ENCODE results near the gene BAIAP2. TPM values are rescaled to one million over a fixed set of nuclear protein-coding genes. Genes with fewer than 3 reads are reported as not detected.

The BAIAP2 gene
- total RNA-seq, 1 experiment from 2014 or later, result 57.7 TPM

DNA sequence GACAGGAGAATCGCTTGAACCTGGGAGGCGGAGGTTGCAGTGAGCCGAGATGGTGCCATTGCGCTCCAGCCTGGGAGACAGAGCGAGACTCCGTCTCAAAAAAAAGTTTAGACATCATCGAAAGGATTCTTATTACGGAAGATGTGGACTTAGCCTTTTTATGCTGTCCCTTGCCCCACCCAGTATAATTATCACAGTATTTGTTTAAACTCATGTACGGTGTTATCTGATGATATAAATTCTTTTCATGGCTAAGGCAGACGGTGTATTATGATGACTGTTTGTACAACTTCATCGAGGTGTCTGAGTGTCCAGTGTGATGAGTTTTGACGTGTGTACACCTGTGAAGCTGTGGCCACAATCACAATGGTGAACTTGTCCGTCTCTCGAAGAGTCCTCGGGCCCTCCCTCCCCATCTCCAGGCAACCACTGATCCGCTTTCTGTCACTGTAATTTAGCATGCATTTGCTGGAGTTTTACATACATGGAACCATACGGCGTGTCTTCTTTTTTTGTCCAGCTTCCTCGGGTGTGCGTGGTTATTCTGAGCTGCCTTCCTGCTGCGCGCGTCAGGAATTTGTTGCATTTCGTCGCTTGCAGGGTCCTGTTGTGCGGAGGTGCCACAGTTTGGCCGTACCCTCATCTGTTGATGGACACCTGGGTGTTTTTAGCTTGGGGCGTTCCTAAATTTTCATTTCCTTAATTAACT, 26.2 kb downstream of the BAIAP2 start:
- H3K9me3 Mint-ChIP-seq (ENCODE audit: unreplicated experiment), result no peaks in the 10 kb centered on the region
- Histone ChIP-seq H3K4me1 (0 out of 2 replicates have a peak, but pooled peaks cover 3% of the 10 kb centered on the region), H3K36me3 (ENCODE audit: control insufficient read depth, insufficient read depth, low read length) (peaks cover 3% of the 10 kb centered on the region), H3K9me3 (no peaks in the 10 kb centered on the region), H3K4me3 (ENCODE audit: low read depth, low read length) (no peak overlapping the region), H3K27me3 (replicated peaks; ENCODE audit: control insufficient read depth, insufficient read depth, low read length) (no peaks in the 10 kb centered on the region)
- intact Hi-C loops (cut with micrococcal nuclease; ENCODE audit: unreplicated experiment), result no loop called here
- POLR2A ChIA-PET, result no interaction called here
- H3K27ac Mint-ChIP-seq (ENCODE audit: unreplicated experiment), result no peak overlapping the region
- DNase-seq, result no peak
- no peak overlapping the region for H3K4me3 Mint-ChIP-seq (ENCODE audit: unreplicated experiment)
- H3K27me3 Mint-ChIP-seq (ENCODE audit: insufficient read depth, unreplicated experiment), result no peaks in the 10 kb centered on the region
- CTCF ChIA-PET, result no interaction called here
- H3K4me1 Mint-ChIP-seq (ENCODE audit: low read depth, unreplicated experiment), result peaks cover 8% of the 10 kb centered on the region
- BruUV-seq (replicated peaks), result no TSS peak
- peaks cover 16% of the 10 kb centered on the region for H3K36me3 Mint-ChIP-seq (ENCODE audit: insufficient read depth, unreplicated experiment)
- TF ChIP-seq, protein P1, sequence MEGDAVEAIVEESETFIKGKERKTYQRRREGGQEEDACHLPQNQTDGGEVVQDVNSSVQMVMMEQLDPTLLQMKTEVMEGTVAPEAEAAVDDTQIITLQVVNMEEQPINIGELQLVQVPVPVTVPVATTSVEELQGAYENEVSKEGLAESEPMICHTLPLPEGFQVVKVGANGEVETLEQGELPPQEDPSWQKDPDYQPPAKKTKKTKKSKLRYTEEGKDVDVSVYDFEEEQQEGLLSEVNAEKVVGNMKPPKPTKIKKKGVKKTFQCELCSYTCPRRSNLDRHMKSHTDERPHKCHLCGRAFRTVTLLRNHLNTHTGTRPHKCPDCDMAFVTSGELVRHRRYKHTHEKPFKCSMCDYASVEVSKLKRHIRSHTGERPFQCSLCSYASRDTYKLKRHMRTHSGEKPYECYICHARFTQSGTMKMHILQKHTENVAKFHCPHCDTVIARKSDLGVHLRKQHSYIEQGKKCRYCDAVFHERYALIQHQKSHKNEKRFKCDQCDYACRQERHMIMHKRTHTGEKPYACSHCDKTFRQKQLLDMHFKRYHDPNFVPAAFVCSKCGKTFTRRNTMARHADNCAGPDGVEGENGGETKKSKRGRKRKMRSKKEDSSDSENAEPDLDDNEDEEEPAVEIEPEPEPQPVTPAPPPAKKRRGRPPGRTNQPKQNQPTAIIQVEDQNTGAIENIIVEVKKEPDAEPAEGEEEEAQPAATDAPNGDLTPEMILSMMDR (IDR thresholded peaks at IDR 0.05; ENCODE audit: insufficient read depth in 1 of 2, low read depth in 1 of 2, low read length in 1 of 2, severe bottlenecking in 1 of 2, unreplicated experiment in 1 of 2), result no peak

DNA sequence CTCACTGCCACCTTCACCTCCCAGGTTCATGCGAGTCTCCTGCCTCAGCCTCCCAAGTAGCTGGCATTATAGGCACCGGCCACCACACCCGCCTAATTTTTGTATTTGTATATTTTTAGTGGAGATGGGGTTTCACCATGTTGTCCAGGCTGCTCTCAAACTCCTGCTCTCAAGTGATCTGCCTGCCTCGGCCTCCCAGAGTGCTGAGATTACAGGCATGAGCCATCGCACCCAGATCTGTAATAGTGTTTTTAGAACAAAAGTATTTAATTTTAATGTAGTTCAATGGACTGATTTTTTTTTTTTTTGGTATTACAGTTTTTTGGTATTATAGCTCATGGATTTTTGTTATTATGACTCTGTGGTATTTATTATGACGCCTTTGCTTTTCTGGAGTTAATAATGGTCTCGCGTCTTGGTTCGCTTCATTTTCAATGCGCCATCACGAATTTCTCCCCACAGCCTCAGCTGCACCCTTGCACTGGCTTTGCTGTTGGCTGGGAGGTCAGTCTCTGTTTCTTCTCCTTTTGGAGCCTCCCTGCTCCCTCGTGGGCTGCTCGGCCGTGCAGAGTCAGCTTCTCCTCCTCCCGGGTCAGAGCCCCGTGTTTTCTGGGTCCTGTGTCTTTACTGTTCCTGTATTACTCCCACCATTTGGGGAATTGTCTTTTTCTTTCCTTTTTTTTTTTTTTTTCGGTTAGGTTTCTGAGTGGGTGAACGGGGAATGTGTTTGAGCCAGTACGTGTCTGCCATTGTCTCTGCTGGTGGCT, 27.2 kb downstream of the BAIAP2 start:
- Histone ChIP-seq H3K9me3 (no peaks in the 10 kb centered on the region), H3K27me3 (replicated peaks; ENCODE audit: control insufficient read depth, insufficient read depth, low read length) (no peaks in the 10 kb centered on the region), H3K36me3 (ENCODE audit: control insufficient read depth, insufficient read depth, low read length) (peaks cover 3% of the 10 kb centered on the region), H3K4me3 (ENCODE audit: low read depth, low read length) (no peak overlapping the region), H3K4me1 (0 out of 2 replicates have a peak, but pooled peaks cover 3% of the 10 kb centered on the region)
- Mint-ChIP-seq H3K27me3 (ENCODE audit: insufficient read depth, unreplicated experiment) (no peaks in the 10 kb centered on the region), H3K4me3 (ENCODE audit: unreplicated experiment) (no peak overlapping the region), H3K4me1 (ENCODE audit: low read depth, unreplicated experiment) (peaks cover 8% of the 10 kb centered on the region), H3K36me3 (ENCODE audit: insufficient read depth, unreplicated experiment) (peaks cover 11% of the 10 kb centered on the region), H3K9me3 (ENCODE audit: unreplicated experiment) (no peaks in the 10 kb centered on the region), H3K27ac (ENCODE audit: unreplicated experiment) (no peak overlapping the region)
- intact Hi-C loops (cut with micrococcal nuclease; ENCODE audit: unreplicated experiment), result no loop called here
- CTCF ChIA-PET, result no interaction called here
- BruUV-seq (replicated peaks), result no TSS peak
- DNase-seq, result no peak
- POLR2A ChIA-PET, result no interaction called here
- TF ChIP-seq, protein P1 (IDR thresholded peaks at IDR 0.05; ENCODE audit: insufficient read depth in 1 of 2, low read depth in 1 of 2, low read length in 1 of 2, severe bottlenecking in 1 of 2, unreplicated experiment in 1 of 2), result no peak

DNA sequence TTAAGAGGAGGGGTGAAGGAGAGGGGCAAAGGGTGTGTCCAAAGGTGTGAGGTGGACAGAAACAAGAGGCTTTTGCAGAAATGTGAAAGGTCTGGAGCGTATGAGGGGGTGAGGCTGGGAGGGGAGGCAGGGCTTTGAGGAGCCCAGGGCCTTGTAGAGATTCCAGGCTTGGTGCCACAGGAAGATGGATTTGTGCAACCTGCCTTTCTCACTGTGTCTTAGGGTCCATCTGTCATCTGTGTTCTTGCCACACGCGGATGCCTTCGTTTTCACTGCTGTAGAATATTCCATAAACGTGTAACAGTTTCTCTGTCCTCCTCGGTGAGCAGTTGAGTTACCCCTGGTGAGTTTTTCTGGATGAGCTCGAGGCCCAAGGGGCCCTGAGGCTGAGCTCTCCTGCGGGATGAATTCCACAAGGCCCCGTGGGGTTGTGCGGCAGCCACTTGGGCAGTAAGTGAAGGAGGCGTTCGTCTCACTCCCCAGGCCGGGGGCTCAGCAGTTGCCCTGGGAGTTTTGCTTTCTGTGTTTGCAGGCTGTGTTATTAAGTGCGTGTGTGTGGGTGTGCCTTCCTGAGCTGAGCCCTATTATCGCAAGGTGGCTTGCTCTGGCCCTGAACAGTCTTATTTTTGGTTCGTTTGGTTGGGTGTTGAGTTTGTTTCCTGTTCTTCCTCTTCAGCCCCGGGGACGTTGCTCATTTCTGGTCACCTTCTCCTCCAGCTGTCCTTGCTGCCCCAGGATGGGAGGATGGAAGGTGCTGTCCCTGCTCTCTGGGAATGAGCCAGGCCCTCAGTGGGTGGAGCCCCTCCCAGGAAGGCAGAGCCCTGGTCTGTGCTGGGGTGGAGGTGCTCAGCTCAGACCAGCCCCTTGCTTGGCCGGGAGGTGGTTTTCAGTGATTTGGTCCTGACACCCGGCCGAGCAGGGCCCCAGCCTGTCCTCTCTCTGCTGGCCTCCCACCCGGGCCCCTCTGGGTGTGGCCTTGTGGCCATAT, 28.4 kb downstream of the BAIAP2 start:
- ChIA-PET POLR2A (no interaction called here), CTCF (no interaction called here)
- intact Hi-C loops (cut with micrococcal nuclease; ENCODE audit: unreplicated experiment), result no loop called here
- no peaks in the 10 kb centered on the region for H3K9me3 Mint-ChIP-seq (ENCODE audit: unreplicated experiment)
- no TSS peak for BruUV-seq (replicated peaks)
- H3K27me3 Mint-ChIP-seq (ENCODE audit: insufficient read depth, unreplicated experiment), result no peaks in the 10 kb centered on the region
- H3K27ac Mint-ChIP-seq (ENCODE audit: unreplicated experiment), result no peak overlapping the region
- no peak for DNase-seq
- H3K4me3 Mint-ChIP-seq (ENCODE audit: unreplicated experiment), result no peak overlapping the region
- H3K36me3 ChIP-seq (ENCODE audit: control insufficient read depth, insufficient read depth, low read length), result peaks cover 3% of the 10 kb centered on the region
- no peak overlapping the region for H3K4me3 ChIP-seq (ENCODE audit: low read depth, low read length)
- 0 out of 2 replicates have a peak, but pooled peaks cover 3% of the 10 kb centered on the region for H3K4me1 ChIP-seq
- no peaks in the 10 kb centered on the region for H3K9me3 ChIP-seq
- H3K27me3 ChIP-seq (replicated peaks; ENCODE audit: control insufficient read depth, insufficient read depth, low read length), result no peaks in the 10 kb centered on the region
- H3K4me1 Mint-ChIP-seq (ENCODE audit: low read depth, unreplicated experiment), result peaks cover 8% of the 10 kb centered on the region
- peaks cover under 1% of the 10 kb centered on the region for H3K36me3 Mint-ChIP-seq (ENCODE audit: insufficient read depth, unreplicated experiment)
- TF ChIP-seq, protein P1 (IDR thresholded peaks at IDR 0.05; ENCODE audit: insufficient read depth in 1 of 2, low read depth in 1 of 2, low read length in 1 of 2, severe bottlenecking in 1 of 2, unreplicated experiment in 1 of 2), result no peak

Measured in Caco-2 (cell line).